ENCODE measurements around the gene CCNG2.

GRCh38 chr4:77193511-77194102 lies 36.6 kb downstream of the CCNG2 start:
- TF ChIP-seq CTCF (IDR thresholded peaks at IDR 0.05; ENCODE audit: low read length) (no peak), EZH2 (optimal IDR thresholded peaks at IDR 0.05; ENCODE audit: low read depth, low read length) (no peak), EZH2phosphoT487 (IDR thresholded peaks at IDR 0.05; ENCODE audit: low read length) (no peak)
